ENCODE data around the gene RORB. TPM values are rescaled to one million over a fixed set of nuclear protein-coding genes. Genes with fewer than 3 reads are reported as not detected.

The RORB gene
- polyA plus RNA-seq, 1 donor from 2014 or later = 0.77 TPM

DNA sequence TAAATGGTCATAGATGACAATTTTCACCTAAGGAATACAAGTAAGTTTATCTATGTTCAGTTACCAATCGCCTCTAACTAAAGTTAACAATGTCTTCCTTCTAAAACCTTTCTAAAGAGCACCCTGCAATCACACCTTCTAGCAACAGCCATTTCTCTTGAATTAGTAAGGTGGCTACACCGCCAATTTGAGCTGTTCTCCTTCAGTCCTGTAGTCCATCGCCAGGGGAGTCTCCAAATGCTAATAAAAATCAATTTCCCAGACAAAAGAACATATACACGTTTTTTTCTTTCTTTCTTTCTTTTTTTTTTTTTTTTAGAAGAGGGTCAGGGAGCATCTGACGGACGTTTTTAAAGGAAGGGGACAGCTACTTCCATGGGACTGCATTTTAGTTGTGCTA, 729 bp upstream of the RORB start:
- no peaks in the 10 kb centered on the region for H3K36me3 ChIP-seq (ENCODE audit: insufficient read depth, low read length)
- peak overlapping the region; percentile 54 for H3K4me2 ChIP-seq (ENCODE audit: low read length)
- H3K4me3 ChIP-seq (ENCODE audit: low read length) = peak overlapping the region; percentile 82
- no peaks in the 10 kb centered on the region for H4K20me1 ChIP-seq (ENCODE audit: insufficient read depth)
- H3K27ac ChIP-seq (ENCODE audit: low read length) = no peak overlapping the region
- H2AFZ ChIP-seq (ENCODE audit: low read depth, low read length) = peak overlapping the region; percentile 16
- no peaks in the 10 kb centered on the region for H3K9me2 ChIP-seq (ENCODE audit: insufficient read depth, low read length)
- H3K79me2 ChIP-seq (replicated peaks; ENCODE audit: insufficient read depth, low read length) = peaks cover 3% of the 10 kb centered on the region
- no peaks in the 10 kb centered on the region for H3K9me3 ChIP-seq (ENCODE audit: low read length)
- H3K9ac ChIP-seq (ENCODE audit: low read length) = no peak overlapping the region
- no peaks in the 10 kb centered on the region for H3F3A ChIP-seq (ENCODE audit: insufficient read depth, low read length, poor library complexity, severe bottlenecking)
- peaks cover 50% of the 10 kb centered on the region for H3K27me3 ChIP-seq (ENCODE audit: insufficient read depth, low read depth, low read length)
- TF ChIP-seq SMC3 (conservative IDR thresholded peaks at IDR 0.05; ENCODE audit: poor library complexity) = no peak
- no peak for TF ChIP-seq TAF1 (IDR thresholded peaks at IDR 0.05; ENCODE audit: low read depth)
- no peak for TF ChIP-seq MXI1 (conservative IDR thresholded peaks at IDR 0.05; ENCODE audit: poor library complexity, severe bottlenecking)
- TF ChIP-seq CTCF (IDR thresholded peaks at IDR 0.05; ENCODE audit: poor library complexity, severe bottlenecking) = no peak
- no peak for TF ChIP-seq RAD21 (conservative IDR thresholded peaks at IDR 0.05)
- TF ChIP-seq REST (IDR thresholded peaks at IDR 0.05; ENCODE audit: borderline replicate concordance) = no peak
- no peak for TF ChIP-seq EP300 (conservative IDR thresholded peaks at IDR 0.05; ENCODE audit: poor library complexity, severe bottlenecking)
- no peak for TF ChIP-seq POLR2AphosphoS5 (IDR thresholded peaks at IDR 0.05)
- no peak for TF ChIP-seq EZH2 (IDR thresholded peaks at IDR 0.05; ENCODE audit: borderline replicate concordance, insufficient read depth, low read length, poor library complexity, severe bottlenecking)

DNA sequence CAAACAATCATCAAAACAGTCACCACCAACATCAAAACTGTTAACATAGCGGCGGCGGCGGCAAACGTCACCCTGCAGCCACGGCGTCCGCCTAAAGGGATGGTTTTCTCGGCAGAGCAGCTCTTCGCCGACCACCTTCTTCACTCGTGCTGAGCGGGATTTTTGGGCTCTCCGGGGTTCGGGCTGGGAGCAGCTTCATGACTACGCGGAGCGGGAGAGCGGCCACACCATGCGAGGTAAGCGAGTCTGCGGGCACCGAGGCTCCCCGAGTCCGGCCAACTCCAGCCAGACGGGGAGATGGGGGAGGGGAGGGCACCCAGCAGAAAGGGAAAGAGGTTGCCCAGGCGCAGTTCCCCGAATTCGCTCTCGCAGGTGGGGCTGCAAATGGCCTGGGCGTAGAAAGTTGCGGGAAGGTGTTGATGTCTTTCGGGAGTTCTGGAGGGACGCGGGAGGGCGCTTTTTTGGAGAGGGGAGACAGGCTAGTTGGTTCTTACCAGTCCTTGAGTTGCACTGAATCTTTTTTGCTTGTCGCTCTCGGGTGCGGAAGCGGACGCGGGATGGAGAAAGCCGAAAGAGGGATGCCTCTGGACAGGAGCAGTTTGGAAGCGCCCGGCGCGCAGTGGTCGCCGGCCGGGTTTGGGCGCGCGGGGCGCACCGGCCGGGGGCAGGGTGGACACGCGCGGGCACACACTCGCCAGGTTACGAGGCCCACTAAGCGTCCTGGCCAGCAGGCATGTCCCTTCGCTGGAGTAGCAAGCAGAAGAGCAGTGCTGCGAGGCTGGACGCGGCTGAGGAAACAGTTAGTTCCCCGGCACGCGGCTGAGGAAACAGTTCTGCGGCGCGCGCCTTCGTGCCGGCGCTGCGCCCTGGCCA, 849 bp downstream of the RORB start:
- TF ChIP-seq EP300 (conservative IDR thresholded peaks at IDR 0.05; ENCODE audit: poor library complexity, severe bottlenecking) = no peak
- TF ChIP-seq TAF1 (IDR thresholded peaks at IDR 0.05; ENCODE audit: low read depth) = peak; percentile 33
- TF ChIP-seq POLR2AphosphoS5 (IDR thresholded peaks at IDR 0.05) = peak; percentile 11
- no peak for TF ChIP-seq MXI1 (conservative IDR thresholded peaks at IDR 0.05; ENCODE audit: poor library complexity, severe bottlenecking)
- H3K9ac ChIP-seq (ENCODE audit: low read length) = peak overlapping the region; percentile 47
- H4K20me1 ChIP-seq (ENCODE audit: insufficient read depth) = no peaks in the 10 kb centered on the region

More for the DNA sequence above, 849 bp downstream of the RORB start:
- H3K27me3 ChIP-seq (ENCODE audit: insufficient read depth, low read depth, low read length) = peaks cover 63% of the 10 kb centered on the region
- no peaks in the 10 kb centered on the region for H3K36me3 ChIP-seq (ENCODE audit: insufficient read depth, low read length)
- H3K27ac ChIP-seq (ENCODE audit: low read length) = no peak overlapping the region
- peaks cover 3% of the 10 kb centered on the region for H3K79me2 ChIP-seq (replicated peaks; ENCODE audit: insufficient read depth, low read length)
- peak overlapping the region; percentile 77 for H3K4me2 ChIP-seq (ENCODE audit: low read length)
- peak overlapping the region; percentile 25 for H2AFZ ChIP-seq (ENCODE audit: low read depth, low read length)
- H3F3A ChIP-seq (ENCODE audit: insufficient read depth, low read length, poor library complexity, severe bottlenecking) = no peaks in the 10 kb centered on the region
- no peaks in the 10 kb centered on the region for H3K9me3 ChIP-seq (ENCODE audit: low read length)
- H3K9me2 ChIP-seq (ENCODE audit: insufficient read depth, low read length) = no peaks in the 10 kb centered on the region
- H3K4me3 ChIP-seq (ENCODE audit: low read length) = peak overlapping the region; percentile 82

All from neural cell (in vitro differentiated cells).